HG03097 (cell line): ENCODE measurements around the gene RPS6KL1.

Experiments
- ATAC-seq: cut with Tn5 transposase; IDR thresholded peaks from one replicate; pipeline ENCODE4 v1.9.1; 2021; ENCODE audit not compliant: unreplicated experiment, low FRiP score

Gene RPS6KL1

DNA sequence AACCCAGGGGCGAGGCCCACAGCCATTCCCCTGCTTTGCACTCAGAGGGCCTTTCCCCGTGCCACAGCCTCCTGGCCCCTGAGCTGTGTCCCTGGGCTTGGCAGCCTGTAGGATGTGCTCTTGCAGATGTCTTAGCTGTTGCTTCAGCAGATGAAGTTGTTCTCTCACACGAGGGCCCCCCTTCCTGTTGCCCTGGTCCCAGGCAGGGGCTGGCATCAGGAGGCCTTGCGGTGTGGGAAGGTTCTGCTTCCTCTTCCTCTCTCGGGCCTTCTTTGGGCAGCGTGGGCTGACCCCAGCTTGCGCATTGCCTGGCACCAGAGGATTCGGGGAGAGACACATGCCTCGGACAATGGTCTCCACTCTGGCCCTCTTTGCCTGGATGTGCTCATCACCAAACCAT lies 59.8 kb downstream of the RPS6KL1 start:
- no peak for ATAC-seq

DNA sequence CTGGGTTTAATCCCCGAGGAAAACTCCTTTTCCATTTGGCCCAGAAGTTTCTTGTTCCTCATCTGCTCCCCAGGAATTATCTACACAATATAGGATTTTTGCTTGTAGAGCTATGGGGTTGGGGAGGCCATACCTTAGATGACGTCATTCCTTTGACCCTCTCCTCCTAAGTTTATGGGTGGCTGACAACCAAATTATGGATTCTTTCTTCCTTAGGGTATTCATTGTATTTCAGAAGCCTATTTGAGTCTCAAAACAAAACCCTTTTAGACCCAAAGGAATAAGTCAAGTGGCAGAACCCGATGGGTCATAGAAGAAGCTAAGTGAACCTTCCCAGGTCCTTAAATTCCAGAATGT lies 61.3 kb downstream of the RPS6KL1 start:
- ATAC-seq, result no peak

DNA sequence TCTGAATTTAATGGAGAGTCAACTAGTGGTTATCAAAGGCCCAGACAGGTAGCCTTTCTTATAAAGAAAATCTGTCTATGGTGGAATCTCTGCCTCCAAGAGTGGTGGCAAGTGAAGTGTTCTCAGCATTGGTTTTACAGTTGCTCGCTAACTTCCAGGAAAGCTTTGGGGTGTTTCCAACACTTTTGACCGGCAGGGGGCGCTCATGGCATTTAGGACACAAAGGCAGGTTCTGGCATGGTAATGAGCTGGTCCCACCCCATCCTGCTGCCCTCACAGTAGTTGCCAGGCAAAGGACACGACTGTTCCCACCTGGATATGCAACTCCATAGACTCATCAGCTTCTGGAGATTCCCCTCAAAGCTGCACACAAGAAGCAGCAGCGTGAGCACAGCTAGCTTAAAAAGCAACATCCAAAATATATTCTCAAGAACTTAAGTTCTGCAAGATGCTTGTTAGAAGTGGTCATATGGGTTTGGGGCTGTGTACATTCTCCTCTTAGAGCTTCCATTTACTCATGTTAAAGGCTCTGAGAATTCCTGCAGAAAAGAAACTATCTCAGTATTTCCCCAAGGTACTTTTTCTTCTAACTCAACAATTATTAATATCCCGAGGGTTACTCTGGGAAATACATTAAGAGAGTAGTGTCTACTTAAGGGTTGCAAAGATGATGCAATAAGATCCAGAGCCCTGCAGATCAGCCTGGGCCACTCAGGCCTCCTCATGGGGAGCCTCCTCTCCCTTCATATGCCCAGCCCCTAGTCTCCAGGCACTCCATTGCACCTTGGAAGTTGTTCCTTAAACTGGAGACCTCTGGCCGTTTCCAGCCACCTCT lies 61.9 kb downstream of the RPS6KL1 start:
- no peak for ATAC-seq

DNA sequence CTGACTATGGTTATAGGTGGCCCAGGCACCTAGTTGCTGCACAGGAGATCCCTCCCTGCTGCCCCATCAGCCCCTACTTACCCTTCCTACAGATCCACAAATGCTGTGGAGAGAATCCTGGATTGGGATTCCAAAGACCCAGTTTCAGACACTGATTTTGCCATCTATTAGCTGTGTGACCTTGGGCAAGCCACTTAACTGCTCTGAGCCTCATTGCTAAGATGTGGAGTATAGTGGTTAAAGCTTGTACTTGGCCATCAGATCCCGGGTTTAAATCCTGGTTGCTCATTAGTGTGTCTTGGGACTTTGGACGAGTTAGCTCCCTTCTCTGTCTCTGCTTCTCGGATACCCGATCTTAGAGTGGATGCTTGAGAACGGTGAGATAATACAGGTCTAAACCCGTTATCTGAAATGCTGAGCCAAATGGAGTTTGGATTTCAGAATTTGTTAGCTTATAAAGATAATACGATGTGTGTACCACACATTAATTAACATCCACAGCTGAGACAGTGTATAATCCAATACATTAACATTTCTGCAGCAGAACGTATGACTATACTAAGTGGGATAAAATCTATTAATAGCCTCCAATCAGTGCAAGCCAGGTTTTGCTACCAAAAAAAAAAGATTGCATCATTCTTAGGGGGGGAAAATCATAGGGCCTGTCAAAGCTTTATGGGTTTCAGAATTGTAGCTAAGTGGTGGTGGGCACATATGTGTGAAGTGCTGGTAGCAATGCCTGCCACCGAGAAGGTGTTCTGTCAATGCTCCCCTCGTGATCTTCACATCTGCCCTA lies 63.1 kb downstream of the RPS6KL1 start:
- ATAC-seq, result no peak

DNA sequence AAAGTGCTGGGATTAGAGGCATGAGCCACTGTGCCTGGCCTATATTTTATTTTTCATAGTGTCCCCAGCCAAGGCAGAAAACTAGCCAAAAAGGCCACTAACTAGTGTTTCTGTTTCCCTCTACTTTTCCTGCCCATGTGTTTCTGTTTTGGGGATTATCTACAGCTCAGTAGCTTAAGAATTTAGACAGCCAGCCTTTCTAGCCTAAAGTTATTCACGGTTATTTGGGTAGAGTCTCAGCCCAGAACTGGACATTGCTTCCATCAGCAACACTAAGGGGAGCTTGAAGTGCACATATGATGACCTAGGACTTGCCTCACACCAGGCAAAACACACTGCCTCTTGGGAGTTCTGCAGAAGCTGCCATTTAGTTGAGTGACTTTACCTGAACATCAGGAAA lies 65.0 kb downstream of the RPS6KL1 start:
- no peak for ATAC-seq

DNA sequence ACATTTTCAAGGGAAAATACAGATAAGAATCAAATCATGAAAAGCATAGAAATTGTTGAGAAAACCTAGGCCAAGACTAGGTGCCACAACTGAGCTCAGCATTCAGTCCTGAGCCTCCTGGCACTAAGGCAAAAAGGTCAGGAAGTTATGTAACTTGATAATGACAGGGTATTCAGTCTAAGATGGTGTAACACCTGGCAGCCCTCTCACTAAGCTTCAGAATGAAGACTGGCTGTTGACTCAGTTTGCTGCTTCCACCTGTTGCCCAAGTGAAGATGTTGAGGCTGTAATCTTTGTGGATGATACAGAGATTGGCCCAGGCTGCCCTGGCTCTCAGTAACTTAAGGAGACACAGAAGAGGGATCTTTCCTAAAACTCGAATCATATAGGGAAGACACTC lies 66.7 kb downstream of the RPS6KL1 start:
- no peak for ATAC-seq

DNA sequence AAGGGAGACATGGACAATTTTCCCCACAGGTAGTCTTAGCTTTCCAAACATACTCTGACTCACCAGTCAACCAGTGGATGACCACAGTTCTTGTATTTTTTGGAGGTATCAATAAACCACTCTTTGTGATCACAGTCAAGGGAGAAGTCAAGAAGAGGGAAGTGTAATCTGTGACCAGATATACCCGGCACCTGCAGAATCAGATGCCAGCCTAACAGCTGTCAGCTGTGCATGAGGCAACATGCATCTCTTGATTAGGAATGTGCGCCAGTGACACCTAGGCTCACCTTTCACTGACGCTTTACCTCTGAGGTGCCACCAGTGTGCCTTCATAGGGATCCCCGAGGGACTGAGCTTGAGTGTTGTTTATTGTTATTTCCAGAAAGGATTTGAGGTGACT lies 67.1 kb downstream of the RPS6KL1 start:
- ATAC-seq, result no peak

DNA sequence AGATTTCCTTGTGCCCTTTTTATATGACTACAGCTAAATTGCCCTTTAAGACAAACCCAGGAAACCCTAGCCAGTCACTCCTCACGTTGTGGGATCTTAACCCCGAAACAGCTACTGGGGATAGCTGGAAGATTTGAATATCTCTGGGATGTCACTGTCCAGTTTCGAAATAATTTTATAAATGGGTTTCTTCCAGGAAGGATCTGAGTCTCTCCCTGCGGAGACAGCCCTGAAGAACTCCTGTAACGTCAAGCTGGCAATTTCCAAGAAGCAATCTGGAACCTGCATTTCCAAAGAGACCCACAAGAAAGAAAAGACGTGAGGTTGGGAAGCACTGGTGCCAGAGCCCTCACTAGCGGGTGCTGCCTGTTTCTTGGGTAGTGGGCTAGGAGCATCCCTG lies 68.0 kb downstream of the RPS6KL1 start:
- no peak for ATAC-seq
